SW 1271 (cell line): ENCODE data around the gene NMRAL1.

Source experiments
- DNase-seq, 2 experiments: peaks; one replicate each; lab custom pipeline; 2025; lab: John Stamatoyannopoulos, UW

Gene NMRAL1

DNA sequence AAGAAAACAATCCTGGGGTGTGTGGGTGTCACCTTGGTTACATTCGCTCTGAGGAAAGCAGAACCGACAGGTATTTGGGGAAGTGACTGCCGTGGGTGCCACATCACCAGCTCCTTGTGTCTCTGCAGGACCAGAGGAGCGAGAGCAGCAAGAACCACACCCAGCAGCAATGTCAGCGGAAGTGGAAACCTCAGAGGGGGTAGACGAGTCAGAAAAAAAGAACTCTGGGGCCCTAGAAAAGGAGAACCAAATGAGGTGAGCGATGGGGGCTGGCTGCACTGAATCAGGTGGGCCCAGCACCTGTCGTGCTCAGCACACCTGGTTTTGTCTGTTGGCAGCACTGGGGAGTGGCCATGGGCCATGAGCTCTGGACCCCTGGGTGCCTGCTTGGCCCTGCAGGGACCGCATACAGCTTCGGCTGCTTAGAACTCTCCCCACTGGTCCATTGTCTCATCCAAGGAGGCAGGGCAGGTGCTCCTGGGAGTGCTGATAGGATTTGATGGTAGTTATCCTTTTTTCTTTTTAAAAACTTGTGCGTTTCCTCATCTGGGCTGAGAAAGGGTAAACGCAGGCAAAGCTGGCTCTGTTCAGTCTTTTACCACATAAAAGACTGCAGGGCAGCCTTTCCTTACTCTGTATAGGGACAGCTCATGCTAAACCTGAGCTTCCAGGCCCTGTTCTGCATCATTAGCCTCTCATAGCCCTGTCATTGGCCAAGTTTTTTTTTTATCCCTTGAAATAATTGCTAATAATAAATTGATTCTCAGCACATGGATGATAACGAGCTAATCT is 31.1 kb upstream of the NMRAL1 start:
- DNase-seq: no peak

- no peak for DNase-seq
Observed at GRCh38 chr16:4501071-4501478, 26.6 kb upstream of the NMRAL1 start.

GRCh38 chr16:4500272-4500671 is 25.8 kb upstream of the NMRAL1 start:
- peak in 1 of 2 experiments; percentile 57 for DNase-seq

DNA sequence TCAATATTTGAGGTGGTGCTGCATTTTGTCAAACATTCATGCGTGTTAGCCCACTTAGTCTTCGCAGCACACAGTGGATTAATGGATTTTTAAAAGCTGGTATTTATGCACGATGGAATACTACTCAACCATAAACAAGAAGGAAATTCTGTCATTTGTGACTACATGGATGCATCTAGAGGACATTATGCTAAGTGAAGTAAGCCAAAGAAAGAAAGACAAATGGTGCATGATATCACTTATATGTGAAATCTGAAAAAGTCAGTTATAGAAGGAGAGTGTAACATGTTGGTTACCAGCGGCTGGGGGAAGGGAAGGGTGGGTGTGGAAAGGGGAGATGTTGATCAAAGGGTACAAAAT is 24.8 kb upstream of the NMRAL1 start:
- DNase-seq: no peak

DNA sequence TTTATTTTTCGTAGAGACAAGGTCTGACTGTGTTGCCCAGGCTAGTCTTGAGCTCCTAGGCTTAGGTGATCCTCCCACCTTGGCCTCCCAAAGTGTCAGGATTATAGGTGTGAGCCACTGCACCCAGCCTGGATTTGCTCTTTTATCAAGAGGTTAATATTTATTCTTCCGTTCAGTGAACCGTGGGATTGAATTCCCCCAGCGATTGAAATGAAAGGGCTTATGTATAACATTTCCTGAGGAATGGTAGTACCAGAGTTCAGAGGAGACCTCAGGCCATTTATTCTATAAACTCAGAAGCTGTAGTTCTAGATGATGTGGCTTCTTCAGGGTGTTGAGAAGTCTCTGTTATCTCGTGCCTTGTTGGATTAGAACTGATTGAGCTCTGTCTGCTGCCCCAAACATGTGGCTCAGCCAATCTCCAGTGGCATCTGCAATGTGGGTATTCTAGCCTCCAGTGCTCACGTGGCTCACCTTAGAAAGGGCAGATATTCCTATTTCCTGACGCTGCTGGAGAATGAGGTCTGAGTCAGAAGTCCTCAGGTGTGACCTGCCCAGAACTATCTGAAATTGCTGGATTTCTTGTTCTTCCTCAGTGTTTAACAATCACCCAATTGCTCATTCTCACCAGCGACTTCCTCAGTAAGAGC is 24.2 kb upstream of the NMRAL1 start:
- DNase-seq: no peak

GRCh38 chr16:4496305-4496704 is 21.9 kb upstream of the NMRAL1 start:
- peak in 1 of 2 experiments; percentile 19 for DNase-seq

- no peak for DNase-seq
Observed at GRCh38 chr16:4495766-4496165, 21.3 kb upstream of the NMRAL1 start.

DNA sequence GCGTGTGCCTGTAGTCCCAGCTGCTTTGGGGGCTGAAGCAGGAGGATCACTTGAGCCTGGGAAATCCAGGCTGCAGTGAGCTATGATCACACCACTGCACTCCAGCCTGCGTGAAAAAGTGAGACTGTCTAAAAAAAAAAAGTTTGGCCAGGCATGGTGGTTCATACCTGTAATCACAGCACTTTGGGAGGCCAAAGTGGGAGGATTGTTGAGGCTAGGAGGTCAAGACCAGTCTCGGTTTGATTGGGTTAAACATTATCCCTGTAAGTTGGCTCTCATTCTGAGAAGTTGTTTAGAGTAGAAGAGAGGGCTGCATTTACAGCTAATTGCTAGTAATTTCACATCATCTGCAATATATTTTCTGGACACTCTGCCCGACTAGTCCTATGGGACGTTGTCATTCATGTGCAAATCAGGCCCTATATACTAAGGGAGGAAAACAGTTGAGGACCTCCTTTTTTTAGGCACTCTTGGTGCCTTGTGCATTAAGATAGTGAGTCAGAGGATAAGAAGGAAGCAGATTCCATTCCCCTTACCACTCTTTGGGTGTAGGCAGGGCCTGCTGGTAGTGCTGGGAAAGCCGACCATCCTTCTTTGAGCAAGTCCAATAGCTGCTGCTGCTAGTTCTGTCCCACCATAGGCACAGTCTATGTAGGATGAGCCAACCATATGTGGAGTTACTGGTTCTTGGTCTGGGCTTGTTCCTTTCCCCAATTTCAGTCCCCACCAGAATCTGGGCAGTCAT is 20.5 kb upstream of the NMRAL1 start:
- peak; percentile 46 to 76 for DNase-seq

- no peak for DNase-seq
Observed at GRCh38 chr16:4491898-4492297, 17.5 kb upstream of the NMRAL1 start.

- peak in 1 of 2 experiments; percentile 17 for DNase-seq
Observed at GRCh38 chr16:4489030-4489429, 14.6 kb upstream of the NMRAL1 start.

- no peak for DNase-seq
Observed at GRCh38 chr16:4488499-4488967, 14.1 kb upstream of the NMRAL1 start.

DNA sequence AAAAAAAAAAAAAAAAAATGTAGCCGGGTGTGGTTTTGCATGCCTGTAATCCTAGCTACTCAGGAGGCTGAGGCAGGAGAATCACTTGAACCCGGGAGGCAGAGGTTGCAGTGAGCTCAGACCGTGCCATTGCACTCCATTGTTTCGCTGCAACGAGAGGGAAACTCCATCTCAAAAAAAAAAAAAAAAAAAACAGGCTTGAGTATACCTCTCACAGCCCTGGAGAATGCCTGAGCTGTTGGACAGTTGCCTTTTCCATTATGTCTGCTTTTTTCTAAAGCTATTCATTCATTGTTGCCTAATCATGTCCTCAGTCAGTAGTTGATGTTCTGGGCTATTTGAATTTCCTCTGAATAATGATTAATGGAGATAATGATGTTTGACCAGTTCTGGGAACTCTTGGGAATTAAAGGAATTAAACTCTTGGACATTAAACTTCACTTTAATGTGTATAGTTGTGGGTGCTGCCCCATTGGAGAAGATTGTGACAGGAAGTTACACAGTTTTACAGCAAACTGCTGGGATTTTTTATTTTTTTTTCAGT is 13.6 kb upstream of the NMRAL1 start:
- DNase-seq: no peak

DNA sequence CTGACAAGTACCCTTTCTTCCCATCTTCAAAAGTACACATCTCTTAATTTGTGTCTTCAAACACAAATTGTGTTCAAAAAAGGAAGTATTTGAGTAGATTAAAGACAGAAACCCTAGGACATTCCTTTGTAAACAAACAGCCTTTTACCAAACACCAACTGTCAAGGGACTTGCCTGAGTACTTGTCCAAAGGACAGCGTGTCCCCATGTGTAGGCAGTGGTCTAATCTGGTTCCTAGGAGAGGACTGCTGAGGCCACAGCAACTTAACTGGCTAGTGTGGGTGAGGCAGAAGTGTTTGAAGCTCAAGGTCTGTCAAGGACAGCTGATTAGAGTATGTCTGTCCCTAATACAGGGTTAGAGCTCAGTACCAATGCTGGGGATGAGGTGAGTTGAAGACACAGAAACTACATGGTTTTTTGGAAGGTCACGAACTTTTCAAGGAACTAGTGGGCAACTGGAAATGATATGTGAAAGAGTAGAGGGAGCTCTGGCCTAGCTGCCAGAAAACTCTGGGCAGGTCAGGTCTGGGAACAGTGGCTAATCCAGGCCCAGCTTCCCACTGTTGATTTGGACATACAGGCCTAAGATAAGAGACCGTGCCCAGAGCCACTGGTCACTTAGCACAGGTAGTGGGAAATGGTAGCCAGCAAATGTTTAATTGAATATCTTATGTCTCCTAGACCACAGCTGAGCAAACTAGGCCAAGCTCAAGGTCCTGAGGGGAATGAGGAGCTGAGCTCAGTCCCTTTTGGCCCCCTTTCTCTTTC is 11.9 kb upstream of the NMRAL1 start:
- DNase-seq: no peak

- no peak for DNase-seq
Observed at GRCh38 chr16:4481963-4482362, 7.5 kb upstream of the NMRAL1 start.

DNA sequence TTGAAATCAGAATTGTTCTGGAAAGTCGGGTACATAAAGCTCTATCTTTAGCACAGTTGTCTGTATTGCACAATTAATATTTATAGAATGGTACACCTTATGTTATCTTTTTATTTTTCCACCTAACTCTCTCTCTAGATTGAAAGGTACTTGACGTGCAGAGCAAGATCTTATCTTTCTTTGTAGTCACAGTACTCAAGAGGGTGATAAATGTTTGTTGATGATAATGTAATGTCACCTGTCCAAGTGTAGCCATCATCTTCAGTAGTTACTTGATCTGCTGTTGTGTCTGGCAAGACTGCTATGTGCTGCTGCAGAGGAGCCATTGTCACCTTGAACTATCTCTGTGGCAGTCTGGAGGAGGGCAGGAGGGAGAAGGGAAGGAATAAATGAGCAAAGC is 7.1 kb upstream of the NMRAL1 start:
- no peak for DNase-seq

DNA sequence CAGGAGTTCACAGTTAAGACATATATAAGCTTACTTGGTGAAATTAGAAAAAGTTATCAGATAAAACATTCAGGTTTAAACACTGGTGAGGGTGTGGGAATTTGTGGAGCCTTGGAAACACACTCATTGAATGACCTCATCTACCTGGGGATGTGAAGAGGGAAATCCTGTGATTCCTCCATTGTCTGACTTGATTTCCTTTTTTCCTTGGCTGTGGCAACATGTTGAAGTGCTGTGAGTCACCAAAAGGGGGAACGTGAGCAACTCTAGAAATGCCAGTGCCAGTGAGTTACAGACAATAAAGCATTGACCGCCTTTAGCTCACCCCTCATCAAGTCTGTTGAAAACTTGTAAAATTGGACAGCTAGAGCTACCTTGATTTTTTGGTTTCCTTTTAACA is 3.5 kb upstream of the NMRAL1 start:
- peak in 1 of 2 experiments; percentile 27 for DNase-seq

DNA sequence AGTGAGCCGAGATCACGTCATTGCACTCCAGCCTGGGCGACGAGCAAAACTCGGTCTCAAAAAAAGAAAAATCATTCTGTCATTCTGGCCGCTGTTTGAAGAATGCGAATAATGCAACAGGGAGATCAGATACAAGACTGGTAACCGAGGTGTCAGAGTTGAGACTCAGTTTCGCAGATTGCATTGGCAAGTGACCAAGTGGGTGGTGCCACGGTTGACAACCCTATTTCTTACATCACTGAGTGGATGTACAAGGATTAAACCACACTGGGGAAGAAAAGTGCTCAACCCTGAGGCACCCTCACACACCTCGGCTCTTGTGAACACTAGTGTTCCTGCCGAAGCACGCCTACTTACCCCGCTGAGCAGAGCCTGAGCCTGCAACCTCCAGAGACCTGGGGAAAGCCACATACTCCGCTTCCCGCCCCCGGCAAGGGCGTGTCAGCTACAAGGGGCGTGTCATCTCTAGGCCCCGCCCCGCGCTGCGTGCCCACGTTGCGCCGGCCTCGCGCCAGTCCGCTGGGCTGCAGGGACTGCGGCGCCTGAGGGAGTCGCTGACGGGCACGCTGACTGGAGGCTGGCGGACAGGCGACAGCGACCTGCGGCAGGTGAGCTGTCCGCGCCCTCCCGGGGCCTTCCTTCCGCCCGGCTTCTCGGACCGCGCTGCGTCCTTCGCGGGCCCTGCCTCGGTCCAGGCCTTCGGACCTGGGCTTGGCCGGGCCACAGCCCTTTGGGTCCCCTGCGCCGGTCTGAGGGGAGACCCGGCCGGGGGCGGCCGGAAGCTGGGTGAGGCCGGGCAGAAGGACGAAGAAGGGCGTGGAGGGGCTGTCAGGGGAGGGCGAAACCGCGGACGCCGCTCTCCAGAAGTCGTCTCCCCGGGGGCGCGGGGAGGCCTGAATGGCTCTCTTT is 1.7 kb upstream of the NMRAL1 start, which contains the start of gene HMOX2:
Gene HMOX2, plus strand, starts transcription at position 519 of the 909 bp plus-strand sequence. CDS start 29,127 bp downstream, outside the sequence.
- peak; percentile 74 to 83 for DNase-seq

- no peak for DNase-seq
Observed at GRCh38 chr16:4472880-4473279, 1.5 kb downstream of the NMRAL1 start.

DNA sequence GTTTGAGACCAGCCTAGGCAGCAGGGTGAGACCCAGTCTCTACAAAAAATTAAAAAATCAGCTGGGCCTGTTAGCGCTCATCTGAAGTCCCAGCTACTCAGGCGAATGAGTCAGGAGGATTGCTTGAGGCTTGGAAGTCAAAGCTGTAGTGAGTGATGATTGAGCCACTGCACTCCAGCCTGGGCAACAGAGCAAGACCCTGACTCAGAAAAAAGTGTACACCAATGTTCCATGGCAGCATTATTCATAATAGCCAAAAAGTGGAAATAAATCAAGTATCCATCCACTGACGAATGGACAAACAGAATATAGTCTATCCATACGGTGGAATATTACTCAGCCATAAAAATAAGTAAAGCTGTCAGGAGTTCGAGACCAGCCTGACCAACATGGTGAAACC is 2.6 kb downstream of the NMRAL1 start:
- no peak for DNase-seq

DNA sequence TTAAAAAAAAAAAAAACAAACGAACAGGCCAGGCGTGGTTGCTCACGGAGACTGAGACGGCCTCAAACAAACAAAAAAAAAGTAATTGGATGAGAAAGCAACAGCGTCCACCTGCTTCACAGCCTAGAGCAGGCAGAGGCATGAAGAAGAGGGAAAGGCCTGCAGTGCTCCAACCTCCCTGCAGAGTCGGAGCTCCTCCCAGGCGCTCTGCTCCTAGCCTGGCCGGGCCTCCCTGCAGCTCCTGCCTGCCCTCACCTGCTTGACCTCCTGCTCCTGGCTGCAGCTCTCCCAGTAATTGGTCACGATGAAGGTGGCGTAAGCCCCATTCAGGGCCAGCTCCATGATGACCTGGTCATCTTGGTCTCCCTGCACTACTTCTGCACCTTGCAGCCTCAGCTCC is 5.5 kb downstream of the NMRAL1 start:
- no peak for DNase-seq

- no peak for DNase-seq
Observed at GRCh38 chr16:4467916-4468315, 6.5 kb downstream of the NMRAL1 start.
